HG03103 (cell line): ENCODE results near the gene PTP4A2.
"Not testable (repeated sequence)": the region's sequence is repeated elsewhere in the genome, so short reads cannot be mapped to it uniquely, and the experiment has no call there.

ENCODE experiments used
- ATAC-seq: cut with Tn5 transposase; IDR thresholded peaks from one replicate; pipeline ENCODE4 v1.9.1; 2021; ENCODE audit warnings: low read depth; ENCODE audit not compliant: unreplicated experiment

The PTP4A2 gene

DNA sequence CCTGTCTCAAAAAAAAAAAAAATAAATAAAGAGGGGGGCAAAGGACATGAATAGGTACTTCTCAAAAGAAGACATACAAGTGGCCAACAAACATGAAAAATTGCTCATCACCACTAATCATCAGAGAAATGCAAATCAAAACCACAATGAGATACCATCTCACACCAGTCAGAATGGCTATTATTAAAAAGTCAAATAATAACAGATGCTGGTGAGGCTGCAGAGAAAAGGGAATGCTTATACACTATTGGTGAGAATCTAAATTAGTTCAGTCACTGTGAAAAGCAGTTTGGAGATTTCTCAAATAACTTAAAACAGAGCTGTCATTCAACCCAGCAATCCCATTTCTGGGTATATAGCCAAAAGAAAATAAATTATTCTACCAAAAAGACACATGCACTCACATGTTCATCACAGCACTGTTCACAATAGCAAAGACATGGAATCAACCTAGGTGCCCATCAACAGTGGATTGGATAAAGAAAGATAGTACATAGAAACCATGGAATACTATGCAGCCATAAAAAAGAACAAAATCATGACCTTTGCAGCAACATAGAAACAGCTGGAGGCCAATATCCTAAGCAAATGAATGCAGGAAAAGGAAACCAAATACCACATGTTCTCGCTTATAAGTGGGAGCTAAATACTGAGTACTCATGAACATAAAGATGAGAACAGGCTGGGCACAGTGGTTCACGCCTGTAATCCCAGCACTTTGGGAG is 42.5 kb downstream of the PTP4A2 start:
- ATAC-seq: not testable (repeated sequence)

DNA sequence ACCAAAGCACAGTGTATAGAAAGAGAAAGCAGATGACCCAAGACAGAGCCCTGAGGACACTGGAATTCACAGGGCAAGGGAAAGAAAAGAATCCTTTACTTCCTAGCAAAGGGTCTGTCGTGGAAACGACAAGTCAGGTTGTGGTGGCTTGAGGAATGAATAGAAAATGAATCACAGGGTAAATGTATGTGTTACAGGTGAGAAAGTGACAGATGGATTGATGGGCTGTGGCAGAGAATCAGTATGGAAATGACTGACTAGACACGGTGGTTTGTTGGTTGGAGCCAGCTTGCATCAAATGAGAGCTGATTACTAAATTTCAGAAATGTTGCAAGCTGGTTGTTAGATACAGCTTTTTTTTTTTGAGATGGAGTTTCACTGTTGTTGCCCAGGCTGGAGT is 46.9 kb downstream of the PTP4A2 start:
- no peak for ATAC-seq

DNA sequence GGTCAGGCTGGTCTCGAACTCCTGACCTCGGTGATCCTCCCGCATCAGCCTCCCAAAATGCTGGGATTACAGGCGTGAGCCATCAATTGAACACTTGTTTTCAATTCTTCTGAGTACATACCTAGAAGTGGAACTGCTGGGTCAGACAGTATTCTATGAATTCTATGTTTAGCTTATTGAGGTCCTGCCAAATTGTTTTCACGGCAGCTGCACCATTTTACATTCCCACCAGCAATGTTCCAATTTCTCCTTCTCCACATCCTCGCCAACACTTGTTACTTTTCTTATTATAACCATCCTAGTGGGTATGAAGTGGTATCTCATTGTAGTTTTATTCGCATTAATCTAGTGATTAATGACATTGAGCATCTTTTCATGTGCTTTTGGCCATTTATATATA is 49.9 kb downstream of the PTP4A2 start:
- ATAC-seq: no peak

DNA sequence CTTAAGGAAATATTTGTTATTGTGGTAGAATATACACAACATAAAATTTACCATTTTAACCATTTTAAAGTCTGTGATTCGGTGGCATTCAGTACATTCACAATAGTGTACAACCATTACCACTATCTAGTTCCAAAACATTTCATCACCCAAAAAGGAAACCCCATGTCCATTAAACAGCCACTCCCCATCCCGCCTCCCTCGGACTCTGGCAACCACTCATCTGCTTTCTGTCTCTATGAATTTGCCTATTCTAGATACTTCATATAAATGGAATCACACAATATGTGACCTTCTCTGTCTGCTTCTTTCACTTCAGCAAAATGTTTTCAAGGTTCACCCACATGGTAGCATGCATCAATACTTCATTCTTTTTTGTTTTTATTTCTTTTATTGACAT is 51.3 kb downstream of the PTP4A2 start:
- ATAC-seq: no peak

DNA sequence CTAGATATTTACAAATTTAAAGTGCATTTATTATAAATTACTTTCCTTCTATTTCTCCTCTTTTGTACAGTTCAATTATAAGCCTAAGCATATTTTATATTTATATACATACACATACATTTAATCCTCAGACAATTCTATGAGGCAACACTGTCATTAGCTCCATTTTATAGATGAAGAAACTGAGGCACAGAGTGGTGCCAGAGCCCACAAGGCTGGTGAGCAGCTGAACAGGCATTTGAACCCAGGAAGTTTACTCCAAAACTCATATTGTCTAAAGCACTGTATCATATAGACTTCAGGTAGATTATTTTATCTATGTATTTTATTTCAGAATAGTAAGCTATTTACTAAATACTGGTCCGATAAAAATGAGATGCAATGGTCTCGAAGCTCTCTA is 52.3 kb downstream of the PTP4A2 start:
- ATAC-seq: no peak

DNA sequence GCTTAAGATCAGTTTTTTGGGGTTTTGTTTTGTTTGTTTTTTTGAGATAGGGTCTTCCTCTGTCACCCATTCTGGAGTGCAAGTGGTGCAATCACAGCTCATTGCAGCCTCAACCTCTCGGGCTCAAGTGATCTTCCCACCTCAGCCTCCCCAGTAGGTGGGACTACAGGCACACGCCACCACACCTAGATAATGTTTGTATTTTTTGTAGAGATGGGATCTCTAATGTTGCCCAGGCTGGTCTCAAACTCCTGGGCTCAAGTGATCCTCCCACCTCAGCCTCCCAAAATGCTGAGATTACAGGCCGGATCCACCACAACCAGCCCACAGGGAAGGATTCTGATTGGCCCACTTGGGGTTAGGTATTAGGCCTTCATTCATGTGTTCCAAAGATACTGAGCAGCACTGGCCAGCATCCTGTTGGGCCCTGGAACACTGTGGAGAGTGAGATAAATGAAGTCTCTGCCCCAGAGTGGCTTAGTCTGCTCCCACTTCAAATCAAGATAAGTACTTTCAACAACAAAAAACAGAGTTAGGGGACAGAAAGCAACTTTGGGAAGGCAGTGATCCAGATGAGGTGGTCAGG is 54.7 kb downstream of the PTP4A2 start:
- ATAC-seq: no peak

DNA sequence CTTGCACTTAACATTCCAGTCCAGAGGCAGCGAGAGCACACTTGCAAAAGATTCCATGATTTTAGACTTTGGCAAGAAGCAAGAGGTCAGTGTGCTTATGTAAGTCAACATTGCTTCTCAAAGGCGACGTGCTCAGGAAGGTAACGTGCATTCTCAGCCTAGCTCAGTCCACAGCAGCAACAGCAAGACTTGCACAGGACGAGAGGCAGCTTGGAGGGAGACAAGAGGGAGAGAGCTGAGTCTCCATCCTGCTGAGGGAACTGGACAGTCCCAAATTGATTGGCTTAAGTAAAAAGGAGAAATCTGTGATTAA is 56.5 kb downstream of the PTP4A2 start:
- no peak for ATAC-seq

DNA sequence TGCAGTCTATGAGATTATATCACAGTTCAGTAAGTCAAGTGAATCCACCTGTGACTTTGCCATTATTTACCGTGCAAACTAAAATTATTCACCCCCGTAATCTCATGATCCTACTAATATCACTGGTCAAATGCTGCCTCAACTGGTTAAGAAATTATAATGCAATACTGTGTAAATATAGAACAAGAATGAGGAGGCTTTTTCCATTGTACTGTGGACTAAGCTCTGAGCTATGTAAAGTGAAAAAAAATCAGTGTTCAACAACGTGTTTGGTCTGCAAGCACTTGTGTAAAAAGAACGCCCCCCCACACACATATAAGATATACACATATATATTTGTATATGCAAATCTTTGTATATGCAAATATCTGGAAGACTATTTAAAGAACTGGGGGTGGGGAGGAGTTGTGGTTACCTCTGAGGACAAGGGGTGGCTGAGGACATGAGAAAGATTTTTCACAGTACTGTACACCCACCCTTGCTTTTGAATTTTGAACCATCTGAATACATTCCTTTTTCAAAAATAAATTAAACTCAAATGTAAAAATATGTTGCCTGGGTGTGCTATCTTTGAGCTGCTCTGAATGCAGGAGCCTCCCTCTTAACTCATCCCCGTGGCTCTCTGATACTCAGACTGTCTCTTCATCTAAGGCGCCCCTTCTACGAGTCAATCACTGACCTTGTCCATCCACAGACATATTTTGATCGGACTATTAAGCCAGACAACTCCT is 57.0 kb downstream of the PTP4A2 start:
- no peak for ATAC-seq

DNA sequence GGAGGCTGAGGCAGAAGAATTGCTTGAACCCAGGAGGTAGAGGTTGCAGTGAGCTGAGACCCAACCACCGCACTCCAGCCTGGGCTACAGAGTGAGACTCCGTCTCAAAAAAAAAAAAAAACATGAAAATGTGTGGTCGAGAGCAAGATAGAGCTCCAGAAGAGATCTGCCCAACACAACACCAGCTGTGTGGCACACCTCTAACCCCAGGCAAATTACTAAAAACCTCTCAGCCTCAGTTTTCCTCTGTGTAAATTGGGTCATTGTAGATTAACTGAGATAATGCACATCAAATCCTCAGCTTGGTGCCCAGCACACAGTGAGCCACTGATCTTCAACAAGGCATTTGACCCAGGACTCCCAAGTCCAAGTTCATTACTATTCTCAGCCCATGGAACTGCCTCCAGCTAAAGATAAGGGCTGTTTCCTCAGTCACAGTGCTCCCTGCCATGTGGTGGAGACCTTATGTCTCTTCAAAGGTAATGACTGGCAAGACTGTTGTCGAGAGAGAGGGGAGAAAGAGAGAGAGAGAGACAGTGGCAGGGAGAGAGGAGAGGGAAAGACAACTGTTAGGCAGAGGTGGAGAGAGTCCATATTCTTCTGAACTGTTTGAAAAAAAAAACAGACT is 58.1 kb downstream of the PTP4A2 start:
- no peak for ATAC-seq

DNA sequence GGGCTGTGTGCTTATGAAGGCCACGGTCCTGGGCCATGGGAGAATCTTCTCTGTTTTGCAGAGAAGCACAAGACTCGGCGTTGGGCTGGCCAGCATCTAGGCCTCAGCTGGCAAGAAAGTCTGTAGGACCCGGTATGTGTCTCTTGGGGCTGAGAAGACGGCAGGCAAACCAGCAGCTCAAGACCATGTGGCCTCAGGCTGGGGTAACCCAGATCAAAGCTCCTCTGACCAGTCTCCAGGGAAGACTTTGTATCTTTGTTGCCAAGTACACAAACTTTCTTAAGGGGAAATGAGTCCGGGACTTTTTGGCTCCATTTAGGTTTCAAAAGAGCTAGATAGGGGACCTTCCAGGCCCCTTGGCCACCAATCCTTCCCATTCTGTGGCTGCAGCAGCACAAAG is 60.1 kb downstream of the PTP4A2 start:
- ATAC-seq: no peak

DNA sequence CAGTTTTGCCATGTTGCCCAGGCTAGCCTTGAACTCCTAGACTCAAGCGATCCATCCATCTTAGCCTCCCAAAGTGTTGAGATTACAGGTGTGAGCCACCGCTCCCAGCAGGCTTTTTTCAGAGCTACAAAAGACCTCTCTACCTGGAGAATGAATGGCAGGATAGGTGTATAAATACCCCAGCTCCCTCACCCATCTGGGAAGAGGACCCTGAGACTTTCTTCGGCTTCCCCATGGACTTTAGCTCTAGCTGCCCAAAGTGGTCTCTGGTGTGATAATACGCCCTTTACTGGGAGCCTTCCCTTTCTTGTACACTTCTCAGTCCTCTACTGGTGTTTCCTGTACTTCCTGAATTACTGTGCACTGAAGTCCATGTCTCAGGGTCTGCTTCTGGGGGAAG is 60.6 kb downstream of the PTP4A2 start:
- ATAC-seq: no peak

DNA sequence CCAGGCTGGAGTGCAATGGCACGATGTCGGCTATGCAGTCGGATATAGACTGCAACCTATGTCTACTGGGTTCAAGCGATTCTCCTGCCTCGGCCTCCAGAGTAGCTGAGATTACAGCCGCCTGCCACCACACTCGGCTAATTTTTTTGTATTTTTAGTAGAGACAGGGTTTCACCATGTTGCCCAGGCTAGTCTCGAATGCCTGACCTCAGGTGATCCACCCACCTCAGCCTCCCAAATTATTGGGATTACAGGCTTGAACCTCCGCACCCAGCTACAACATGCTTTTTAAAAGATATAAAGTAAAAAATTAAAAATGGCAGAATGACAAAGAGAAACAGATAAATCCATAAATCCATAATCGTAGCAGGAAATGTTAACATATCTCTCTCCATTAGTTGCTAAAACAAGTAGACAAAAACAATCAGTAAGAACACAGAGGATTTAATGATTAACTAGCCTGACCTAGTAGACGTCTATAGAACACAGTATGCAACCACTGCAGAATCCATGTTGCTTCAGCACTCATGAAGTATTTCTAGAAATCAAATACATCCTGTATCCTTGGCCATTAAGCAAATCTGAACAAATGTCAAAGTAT is 62.4 kb downstream of the PTP4A2 start:
- no peak for ATAC-seq

DNA sequence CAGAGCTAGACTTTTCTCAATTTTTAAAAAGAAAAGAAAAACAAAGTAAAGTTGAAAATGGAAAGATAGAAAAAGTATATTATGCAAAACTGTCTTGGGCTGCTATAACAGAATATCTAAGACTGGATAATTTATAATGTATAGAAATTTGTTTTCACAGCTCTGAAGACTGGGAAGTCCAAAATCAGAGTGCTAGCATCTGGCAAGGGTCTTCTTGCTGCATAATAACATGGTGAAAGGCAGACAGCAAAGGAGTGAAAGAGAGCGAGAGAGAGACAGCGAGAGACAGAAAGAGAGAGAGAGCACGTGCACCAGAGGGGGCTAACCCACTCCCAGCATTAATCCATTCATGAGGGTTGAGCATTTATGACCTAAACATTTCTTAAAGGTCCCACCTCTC is 63.2 kb downstream of the PTP4A2 start:
- no peak for ATAC-seq

DNA sequence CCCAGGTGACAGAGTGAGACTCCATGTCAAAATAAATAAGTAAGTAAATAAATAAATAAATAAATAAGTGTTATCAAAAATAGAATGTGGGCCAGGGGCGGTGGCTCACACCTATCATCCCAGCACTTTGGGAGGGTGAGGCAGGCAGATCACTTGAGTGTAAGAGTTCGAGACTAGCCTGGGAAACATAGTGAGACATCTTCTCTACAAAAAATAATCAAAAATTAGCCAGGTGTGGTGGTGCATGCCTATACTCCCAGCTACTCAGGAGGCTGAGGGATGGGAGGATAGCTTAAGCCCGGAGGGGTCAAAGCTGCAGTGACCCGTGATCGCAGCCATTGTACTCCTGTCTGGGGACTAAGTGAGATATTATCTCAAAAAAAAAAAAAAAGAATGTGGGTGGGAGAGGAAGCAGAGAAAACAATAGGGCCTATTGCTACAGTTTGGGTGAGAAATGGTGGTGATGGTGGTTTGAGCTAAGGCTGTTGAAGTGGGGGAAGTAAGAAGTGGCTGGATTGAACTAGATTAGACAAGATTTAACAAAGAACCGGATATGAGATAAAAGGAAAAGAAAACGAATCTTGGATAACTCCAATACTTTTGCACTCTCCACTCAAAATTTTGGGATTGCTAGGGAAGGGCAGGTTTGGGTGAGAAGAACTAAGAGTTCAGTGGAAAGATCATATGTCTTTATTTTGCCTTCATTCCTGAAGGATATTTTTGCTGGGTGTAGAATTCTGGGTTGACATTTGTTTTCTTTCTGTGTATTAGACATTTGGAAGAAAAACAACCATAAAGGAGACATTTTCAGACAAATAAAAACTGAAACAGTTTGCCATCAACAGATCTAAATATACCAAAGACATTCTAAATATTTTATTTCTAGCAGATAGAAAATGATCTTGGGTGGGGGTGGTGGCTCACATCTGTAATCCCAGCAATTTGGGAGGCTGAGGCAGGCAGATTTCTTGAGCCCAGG is 65.2 kb downstream of the PTP4A2 start:
- no peak for ATAC-seq

DNA sequence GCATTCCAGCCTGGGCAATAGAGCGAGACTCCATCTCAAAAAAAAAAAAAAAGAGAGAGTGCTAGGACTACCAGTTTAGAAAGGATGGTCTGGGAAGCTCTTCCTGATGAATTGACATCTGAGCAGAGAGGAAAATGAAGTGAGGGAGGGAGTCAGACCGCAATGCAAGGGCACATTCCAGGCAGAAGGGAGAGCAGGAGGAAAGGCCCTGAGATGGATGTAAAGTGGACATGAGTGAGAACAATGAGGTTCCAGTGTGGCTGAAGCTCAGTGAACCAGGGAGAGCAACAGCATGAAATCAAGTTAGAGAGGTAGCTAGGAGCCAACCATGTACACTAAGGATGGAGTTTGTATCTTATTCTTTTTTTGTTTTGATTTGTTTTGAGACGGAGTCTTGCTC is 66.5 kb downstream of the PTP4A2 start:
- no peak for ATAC-seq

DNA sequence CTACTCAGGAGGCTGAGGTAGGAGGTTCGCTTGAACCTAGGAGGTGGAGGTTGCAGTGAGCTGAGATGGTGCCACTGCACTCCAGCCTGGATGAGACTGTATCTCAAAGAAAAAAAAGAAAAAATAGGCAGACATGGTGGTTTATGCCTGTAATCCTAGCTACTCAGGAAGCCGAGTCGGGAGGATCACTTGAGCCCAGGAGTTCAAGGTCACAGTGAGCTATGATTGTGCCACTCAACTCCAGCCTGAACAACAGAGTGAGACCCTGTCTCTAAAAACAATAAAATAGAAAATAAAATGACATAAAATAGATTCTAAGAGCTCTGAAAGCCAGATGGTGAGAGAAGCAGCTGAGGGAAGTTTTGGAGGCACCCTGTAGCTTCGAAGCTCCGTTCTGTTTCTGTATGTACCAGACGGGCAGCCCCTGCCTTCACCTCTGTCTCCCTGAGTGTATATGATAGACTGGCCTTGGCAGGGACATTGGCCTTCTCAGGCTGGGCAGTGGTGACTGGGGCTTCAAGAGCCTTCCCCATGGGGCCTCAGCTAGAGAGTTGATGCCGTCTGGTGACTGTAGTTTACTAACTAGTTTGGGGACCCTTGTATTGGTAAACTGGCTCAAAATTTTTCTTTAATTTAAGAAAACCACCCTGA is 68.0 kb downstream of the PTP4A2 start:
- no peak for ATAC-seq

DNA sequence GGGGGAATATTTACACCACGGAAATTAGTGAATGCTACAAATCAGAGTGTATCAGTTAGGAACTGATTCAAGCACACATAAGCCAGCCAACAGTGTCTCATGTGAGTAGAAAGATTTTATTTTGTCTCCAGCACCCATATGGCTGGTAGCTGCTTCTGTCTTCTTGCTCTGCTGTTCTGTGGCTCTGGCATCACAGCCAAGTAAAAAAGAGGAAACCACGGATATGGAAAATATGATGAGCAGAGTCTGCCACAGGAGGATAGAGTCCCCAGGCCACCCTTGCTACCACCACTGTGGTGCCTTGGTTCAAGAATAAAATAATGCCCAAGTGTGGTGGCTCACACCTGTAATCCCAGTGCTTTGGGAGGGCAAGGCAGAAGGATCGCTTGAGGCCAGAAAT is 68.7 kb downstream of the PTP4A2 start:
- no peak for ATAC-seq

DNA sequence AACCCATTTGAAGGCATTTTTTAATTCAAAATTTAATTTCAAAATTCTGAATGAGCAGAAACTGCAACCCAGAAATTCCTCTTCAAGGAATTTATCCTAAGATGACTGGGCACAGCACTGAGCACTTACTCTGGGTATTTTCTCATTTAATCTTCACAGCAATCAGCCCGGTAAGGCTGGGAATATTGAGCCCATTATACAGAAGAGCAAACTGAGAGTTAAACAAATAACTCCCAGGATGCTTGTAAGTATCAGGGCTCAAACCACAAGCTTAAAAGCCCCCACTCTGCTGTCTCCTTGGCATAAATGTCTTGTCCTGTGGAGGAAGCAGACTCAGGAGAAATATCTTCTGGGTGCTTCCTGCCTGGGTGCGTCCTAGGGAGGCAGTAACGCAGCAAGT is 69.3 kb downstream of the PTP4A2 start:
- ATAC-seq: no peak

DNA sequence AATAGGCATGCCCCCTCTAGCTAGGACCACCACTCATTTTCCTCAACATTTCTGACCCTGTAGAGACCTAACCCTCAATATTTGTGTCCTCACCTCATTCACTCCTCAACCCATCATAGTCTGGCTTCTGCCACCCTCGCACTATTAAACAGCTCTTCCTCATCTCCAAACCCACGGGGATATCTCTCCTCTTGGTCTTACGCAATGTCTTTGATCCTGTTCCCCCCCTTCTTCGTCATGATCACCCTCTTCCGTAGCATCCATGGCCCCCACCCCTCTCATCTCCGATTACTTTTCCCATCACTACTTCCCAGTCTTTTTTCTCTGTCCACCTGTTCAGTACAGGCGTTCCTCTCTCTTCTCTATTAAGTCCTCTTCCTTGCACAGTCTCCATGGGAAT is 70.6 kb downstream of the PTP4A2 start:
- no peak for ATAC-seq
